PC-9 (cell line): ENCODE results near the gene ANGPTL2.

Experiments used
- CTCF ChIP-seq: fragments of 200-600 bp; sonication (generic); conservative IDR thresholded peaks from 2 replicates; pipeline ENCODE4 v1.6.1; 2017; ENCODE audit warnings: mixed run types, antibody characterized with exemption, mild to moderate bottlenecking, moderate library complexity
- EZH2 ChIP-seq: fragments of 200-600 bp; sonication (generic); IDR thresholded peaks from 2 replicates; pipeline ENCODE4 v1.8.0; 2017; ENCODE audit warnings: antibody characterized with exemption, low read depth

GRCh38 chr9:127087836-127088235 lies 34.6 kb downstream of the ANGPTL2 start:
- TF ChIP-seq CTCF (no peak), EZH2 (no peak)
